K562 (cell line): Measurements from ENCODE around the gene SND1. TPM values are rescaled to one million over a fixed set of nuclear protein-coding genes. Genes with fewer than 3 reads are reported as not detected.

Experiments used
- E2F8 ChIP-seq: fragments of 450-650 bp; IDR thresholded peaks from 2 replicates; pipeline ENCODE4 v1.7.1; 2018; ENCODE audit warnings: mild to moderate bottlenecking, low read depth; ENCODE audit not compliant: partially characterized antibody
- MYNN ChIP-seq, 2 experiments: sonication (generic); formaldehyde crosslinking in 1 of 2; IDR thresholded peaks; 2 replicates each; pipeline versions ENCODE4 v1.5.0 to v1.6.1; 2016 to 2020; ENCODE audit warnings: antibody characterized with exemption in 1 of 2, missing genetic modification reagents in 1 of 2
- PCBP2 ChIP-seq: fragments of 200-400 bp; formaldehyde crosslinking; IDR thresholded peaks from 2 replicates; pipeline ENCODE4 v1.6.1; 2018; ENCODE audit warnings: low read length, low read depth, mild to moderate bottlenecking, moderate library complexity; ENCODE audit not compliant: poor library complexity, severe bottlenecking
- POLR2A ChIP-seq: fragments of 450-650 bp; conservative IDR thresholded peaks from 2 replicates; pipeline ENCODE4 v1.6.1; 2016
- RBM22 ChIP-seq: fragments of 200-400 bp; formaldehyde crosslinking; IDR thresholded peaks from 2 replicates; pipeline ENCODE4 v1.6.1; 2018; ENCODE audit warnings: low read length, low read depth; ENCODE audit not compliant: poor library complexity, severe bottlenecking
- ZHX1 ChIP-seq: fragments of 150-350 bp; conservative IDR thresholded peaks from 2 replicates; pipeline ENCODE4 v1.6.1; 2014; ENCODE audit warnings: low read length
- ZNF347 ChIP-seq: fragments of 450-650 bp; formaldehyde crosslinking; IDR thresholded peaks from 2 replicates; pipeline ENCODE4 v1.4.0; 2020; ENCODE audit warnings: low read depth, mild to moderate bottlenecking, moderate library complexity
- polyA plus RNA-seq, 8 experiments: library from polyadenylated mRNA; depleted of rRNA in 4 of 8; stranded (reverse) in 5 of 8; unstranded in 3 of 8; fragments of >200 nt; fragmentation: Nextera tagmentation in 2 of 8; fragmentation: Illumina TruSeq in 1 of 8; extraction: Ambion mirVana in 2 of 8; extraction: Trizol in 1 of 8; gene quantifications; 2 replicates each; pipeline versions ENCODE4 v1.2.1 to v1.2.3, GENCODE V29; 2011 to 2014; ENCODE audit warnings: inconsistent platforms in 1 of 8, missing spikeins in 1 of 8
- total RNA-seq, 7 experiments: library from RNA; depleted of rRNA in 6 of 7; stranded (reverse); fragments of >200 nt in 6 of 7; fragmentation: Illumina TruSeq in 2 of 7; extraction: Trizol in 2 of 7; gene quantifications; 2 replicates each; pipeline versions ENCODE4 v1.2.1 to v1.2.3, GENCODE V29; 2011 to 2021; ENCODE audit warnings: low replicate concordance in 1 of 7

SND1 gene
- total and polyA plus RNA-seq, 9 of the 15 experiments (the other 6 are each of a cell fraction or from before 2014, with no cell fraction given): 46.5 to 307 (median 191) TPM

- TF ChIP-seq MYNN (IDR thresholded peaks at IDR 0.05) (peak; percentile 34; the same call in 1 of the 2 replicates), MYNN (CRISPR knock-in tag; IDR thresholded peaks at IDR 0.05) (no peak), ZNF347 (CRISPR knock-in tag) (no peak), E2F8 (peak; percentile 72), RBM22 (peak; percentile 69), PCBP2 (no peak), ZHX1 (no peak), POLR2A (peak; percentile 50; the same call in 1 of the 2 replicates)
Measured at GRCh38 chr7:128105228-128106022, 453.4 kb downstream of the SND1 start (continued).
